ENCODE data around the gene RRP1B.

- peak; percentile 100 for TF ChIP-seq CTCF (IDR thresholded peaks at IDR 0.05)
- TF ChIP-seq EZH2 (IDR thresholded peaks at IDR 0.05; ENCODE audit: borderline replicate concordance, insufficient read depth, low read depth, low read length, poor library complexity, severe bottlenecking): no peak
Observed at GRCh38 chr21:43646550-43647260, 12.7 kb upstream of the RRP1B start.

Data from B cell (primary cell).